BJ (cell line): ENCODE measurements around the gene CCDC3. TPM values are rescaled to one million over a fixed set of nuclear protein-coding genes. Genes with fewer than 3 reads are reported as not detected.

Experiments
- CTCF ChIA-PET: fragments of 350-600 bp; formaldehyde crosslinking; extraction: SDS; loops from one replicate; lab custom pipeline; 2021; ENCODE audit warnings: antibody characterized with exemption, inconsistent platforms; lab: Yijun Ruan, JAX
- POLR2A ChIA-PET: fragments of 300-600 bp; sonication (Branson Sonifier 250); formaldehyde crosslinking; extraction: SDS; loops from one replicate; lab custom pipeline; 2021; ENCODE audit warnings: antibody characterized with exemption; lab: Charles Lee
- DNase-seq: peaks from one replicate; pipeline ENCODE4 v3.0.0-alpha.2; 2011; ENCODE audit warnings: low read depth
- H3K27me3 ChIP-seq: 2 replicates; pipeline ENCODE4 v1.6.0; 2011; ENCODE audit warnings: low read length; ENCODE audit not compliant: control insufficient read depth, insufficient read depth
- H3K36me3 ChIP-seq: 2 replicates; pipeline ENCODE4 v1.5.1; 2011; ENCODE audit warnings: low read length; ENCODE audit not compliant: control insufficient read depth, insufficient read depth
- H3K4me3 ChIP-seq: 2 replicates; pipeline ENCODE4 v1.5.1; 2011; ENCODE audit warnings: low read depth, mild to moderate bottlenecking, control low read depth, low read length
- polyA plus RNA-seq: library from polyadenylated mRNA; depleted of rRNA; stranded (reverse); fragments of >200 nt; gene quantifications from 2 replicates; pipeline ENCODE4 v1.2.3, GENCODE V29; 2011
- TF ChIP-seq, protein P1 (sequence below): IDR thresholded peaks from 2 replicates; pipeline ENCODE4 v1.5.1; 2011; ENCODE audit warnings: low read depth, mild to moderate bottlenecking, control low read depth, inconsistent platforms, low read length, moderate library complexity; ENCODE audit not compliant: insufficient read depth

Gene CCDC3
- polyA plus RNA-seq, 1 experiment: 0.02 TPM

DNA sequence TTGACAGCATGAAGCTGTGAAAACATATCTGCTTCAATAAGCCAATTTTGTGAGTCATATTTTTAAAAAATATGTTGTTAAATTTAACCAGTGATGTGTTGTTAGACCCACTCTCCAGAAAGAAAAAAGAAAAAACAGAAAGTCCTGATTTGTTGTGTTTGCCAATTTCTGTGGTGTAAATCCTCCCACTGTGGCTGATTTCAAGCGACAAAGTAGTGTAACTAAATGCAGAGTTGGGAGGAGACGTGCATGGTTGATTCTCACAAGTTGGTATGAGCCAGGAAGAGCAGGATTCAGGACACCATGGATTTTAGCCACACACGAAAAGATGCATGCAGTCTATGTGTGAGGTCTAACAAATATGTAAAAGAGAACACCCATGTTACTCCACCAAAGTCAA, 139.1 kb downstream of the CCDC3 start:
- H3K36me3 ChIP-seq: no peaks in the 10 kb centered on the region
- POLR2A ChIA-PET: no interaction called here
- CTCF ChIA-PET: no interaction called here
- TF ChIP-seq, protein P1, sequence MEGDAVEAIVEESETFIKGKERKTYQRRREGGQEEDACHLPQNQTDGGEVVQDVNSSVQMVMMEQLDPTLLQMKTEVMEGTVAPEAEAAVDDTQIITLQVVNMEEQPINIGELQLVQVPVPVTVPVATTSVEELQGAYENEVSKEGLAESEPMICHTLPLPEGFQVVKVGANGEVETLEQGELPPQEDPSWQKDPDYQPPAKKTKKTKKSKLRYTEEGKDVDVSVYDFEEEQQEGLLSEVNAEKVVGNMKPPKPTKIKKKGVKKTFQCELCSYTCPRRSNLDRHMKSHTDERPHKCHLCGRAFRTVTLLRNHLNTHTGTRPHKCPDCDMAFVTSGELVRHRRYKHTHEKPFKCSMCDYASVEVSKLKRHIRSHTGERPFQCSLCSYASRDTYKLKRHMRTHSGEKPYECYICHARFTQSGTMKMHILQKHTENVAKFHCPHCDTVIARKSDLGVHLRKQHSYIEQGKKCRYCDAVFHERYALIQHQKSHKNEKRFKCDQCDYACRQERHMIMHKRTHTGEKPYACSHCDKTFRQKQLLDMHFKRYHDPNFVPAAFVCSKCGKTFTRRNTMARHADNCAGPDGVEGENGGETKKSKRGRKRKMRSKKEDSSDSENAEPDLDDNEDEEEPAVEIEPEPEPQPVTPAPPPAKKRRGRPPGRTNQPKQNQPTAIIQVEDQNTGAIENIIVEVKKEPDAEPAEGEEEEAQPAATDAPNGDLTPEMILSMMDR: no peak
- no peaks in the 10 kb centered on the region for H3K27me3 ChIP-seq
- DNase-seq: no peak
- no peak overlapping the region for H3K4me3 ChIP-seq

DNA sequence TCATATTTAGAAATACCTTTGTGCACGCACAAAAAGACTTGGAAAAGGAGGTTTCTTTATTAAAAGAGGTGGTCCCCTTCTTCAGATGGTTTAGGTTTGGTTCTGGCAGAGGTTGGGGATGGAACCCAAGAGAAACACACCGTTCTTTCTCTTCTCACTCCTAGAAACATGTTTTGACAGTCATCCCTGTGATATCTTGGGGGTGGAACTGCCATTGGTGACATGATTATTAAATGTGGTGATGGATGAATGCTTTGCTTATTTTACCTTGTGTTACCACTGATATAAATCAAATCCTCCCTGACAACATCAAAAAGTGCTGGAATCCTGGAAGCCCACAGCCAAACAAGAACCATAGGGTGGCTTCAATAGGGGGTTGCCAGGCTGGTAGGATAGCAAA, 146.5 kb downstream of the CCDC3 start:
- DNase-seq: no peak
- Histone ChIP-seq H3K27me3 (no peaks in the 10 kb centered on the region), H3K4me3 (no peak overlapping the region), H3K36me3 (no peaks in the 10 kb centered on the region)
- ChIA-PET CTCF (no interaction called here), POLR2A (no interaction called here)
- TF ChIP-seq, protein P1: no peak

DNA sequence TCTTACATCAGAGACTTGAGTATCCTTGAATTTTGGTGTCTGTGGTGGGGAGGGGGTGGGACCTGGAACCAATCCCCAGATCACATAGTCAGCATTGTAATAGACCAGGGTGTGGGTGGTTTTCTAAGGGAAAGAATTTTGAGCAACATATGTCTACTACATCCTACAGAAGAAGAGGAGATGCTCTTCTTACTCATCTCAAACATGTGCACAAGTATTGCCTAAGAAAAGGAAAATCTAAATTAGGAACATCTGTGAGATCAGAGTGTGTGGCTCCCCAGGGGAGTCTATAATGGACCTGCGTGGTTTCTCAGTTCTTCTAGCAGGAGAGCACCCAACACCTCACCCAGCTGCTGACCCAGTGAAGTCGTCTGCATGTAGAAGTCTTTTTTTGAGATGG, 148.8 kb downstream of the CCDC3 start:
- POLR2A ChIA-PET: no interaction called here
- DNase-seq: no peak
- TF ChIP-seq, protein P1: no peak
- Histone ChIP-seq H3K36me3 (no peaks in the 10 kb centered on the region), H3K4me3 (no peak overlapping the region), H3K27me3 (no peaks in the 10 kb centered on the region)
- CTCF ChIA-PET: no interaction called here

DNA sequence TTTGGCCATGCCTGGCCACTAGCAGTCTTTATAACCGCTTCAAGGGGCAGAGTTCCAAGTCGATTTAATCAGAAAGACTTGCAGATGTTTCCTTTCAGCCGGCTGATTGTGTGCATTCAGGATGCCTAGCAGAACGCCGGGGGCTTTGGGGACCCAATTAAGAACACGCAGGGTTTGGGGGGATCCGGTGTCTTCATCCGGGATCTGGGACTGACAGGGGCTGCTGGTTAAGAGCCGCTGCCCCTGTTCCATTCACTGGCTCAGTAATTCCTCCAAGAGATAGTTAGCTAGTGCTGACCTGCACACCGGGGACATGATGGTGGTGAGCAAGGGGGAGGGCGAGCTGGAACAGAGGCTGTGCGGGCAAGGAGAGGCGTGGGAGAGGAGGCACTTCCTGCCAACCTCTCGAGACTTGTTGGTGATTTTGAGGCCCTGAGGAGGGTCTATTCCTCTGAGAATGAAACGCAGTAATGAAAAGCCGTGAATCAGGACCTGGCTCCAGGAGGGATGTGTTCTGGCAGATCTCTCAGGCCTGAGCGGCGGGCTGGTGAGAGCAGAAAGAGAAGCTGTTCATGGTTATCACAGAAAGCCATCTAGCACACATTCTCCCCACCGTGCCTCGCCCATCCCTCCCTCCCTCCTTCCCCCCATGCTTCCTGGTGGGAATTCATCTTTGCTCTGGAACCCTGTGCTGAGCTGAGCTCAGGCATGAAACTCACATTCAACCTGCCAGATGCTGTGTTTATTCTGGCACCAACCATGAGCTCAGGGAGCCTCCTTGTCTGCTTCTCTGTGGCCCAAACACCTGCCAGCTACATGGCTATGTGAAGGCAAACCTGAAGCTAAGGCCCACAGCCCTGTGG, 152.0 kb downstream of the CCDC3 start:
- POLR2A ChIA-PET: no interaction called here
- Histone ChIP-seq H3K4me3 (no peak overlapping the region), H3K27me3 (no peaks in the 10 kb centered on the region), H3K36me3 (no peaks in the 10 kb centered on the region)
- TF ChIP-seq, protein P1: no peak
- no peak for DNase-seq
- CTCF ChIA-PET: interaction anchor here (0.5 kb wide), 1 partner anchor 165 kb away, joined by 3 read pairs; no protein-coding TSS in a partner anchor

DNA sequence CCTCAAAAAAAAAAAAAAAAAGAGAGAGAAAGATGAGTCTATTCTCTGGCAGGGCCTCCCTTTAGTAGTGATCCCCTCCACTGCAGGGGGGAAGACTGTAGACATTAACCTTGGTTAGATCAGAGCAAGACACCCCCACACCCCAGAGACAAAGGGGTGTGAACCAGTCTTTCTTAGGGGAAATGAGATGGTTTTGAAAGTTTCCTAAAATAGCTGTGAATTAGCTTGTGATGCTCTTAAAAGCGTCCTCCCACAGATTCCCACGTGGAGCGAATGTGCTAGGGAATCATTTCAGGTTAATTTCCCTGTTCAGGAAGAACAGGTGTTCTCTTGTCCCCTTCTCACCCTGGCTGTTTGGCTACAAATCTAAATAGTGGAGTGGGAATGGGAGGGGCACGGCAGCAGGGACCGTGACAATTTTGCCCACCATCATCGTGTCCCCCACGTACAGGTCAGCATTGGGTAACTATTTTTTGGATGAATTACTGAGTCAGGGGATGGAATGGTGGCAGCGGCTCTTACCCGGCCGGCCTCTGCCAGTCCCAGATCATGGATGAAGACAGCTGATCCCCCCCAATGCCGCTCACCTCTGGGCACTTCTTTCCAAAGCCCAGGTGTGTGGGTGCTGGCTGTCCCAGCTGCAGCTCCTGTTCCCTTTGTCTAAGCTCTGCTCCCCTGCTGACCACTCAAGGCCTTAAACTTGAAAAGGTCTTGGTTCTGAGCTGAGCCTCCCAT, 152.9 kb downstream of the CCDC3 start:
- ChIA-PET CTCF (no interaction called here), POLR2A (no interaction called here)
- Histone ChIP-seq H3K36me3 (no peaks in the 10 kb centered on the region), H3K4me3 (no peak overlapping the region), H3K27me3 (no peaks in the 10 kb centered on the region)
- TF ChIP-seq, protein P1: no peak
- no peak for DNase-seq
